Keratinocyte (primary cell): ENCODE data around the gene CNTNAP2. TPM values are rescaled to one million over a fixed set of nuclear protein-coding genes. Genes with fewer than 3 reads are reported as not detected.

ENCODE experiments used
- DNase-seq: peaks from one replicate; pipeline ENCODE4 v3.0.0-alpha.2; 2011; ENCODE audit warnings: low read depth, missing footprints, low spot score
- FAIRE-seq: peaks from 2 replicates; lab custom pipeline; 2011; peaks lifted over from hg19 to GRCh38; lab: Jason Lieb, UNC
- H2AFZ ChIP-seq: 2 replicates; pipeline ENCODE4 v1.6.0; 2012; ENCODE audit warnings: low read length, control low read depth, inconsistent platforms; ENCODE audit not compliant: control insufficient read depth
- H3K27ac ChIP-seq: 2 replicates; pipeline ENCODE4 v1.5.1; 2011; ENCODE audit warnings: low read length; ENCODE audit not compliant: control insufficient read depth, insufficient read depth
- H3K27me3 ChIP-seq: 3 replicates; pipeline ENCODE4 v1.6.0; 2011; ENCODE audit warnings: low read length; ENCODE audit not compliant: control insufficient read depth, insufficient read depth; ENCODE audit errors: extremely low read depth
- H3K36me3 ChIP-seq, 2 experiments: 2 replicates in 1 of 2; 3 replicates in 1 of 2; pipeline ENCODE4 v1.5.1; 2011; ENCODE audit warnings: low read length in 2 of 2, mild to moderate bottlenecking in 1 of 2; ENCODE audit not compliant: control insufficient read depth in 2 of 2, insufficient read depth in 2 of 2; ENCODE audit errors: extremely low read depth in 1 of 2
- H3K4me1 ChIP-seq: 3 replicates; pipeline ENCODE4 v1.5.1; 2011; ENCODE audit warnings: low read length; ENCODE audit not compliant: control insufficient read depth, insufficient read depth; ENCODE audit errors: extremely low read depth
- H3K4me2 ChIP-seq: 3 replicates; pipeline ENCODE4 v1.6.0; 2011; ENCODE audit warnings: low read depth, low read length; ENCODE audit not compliant: control insufficient read depth, insufficient read depth; ENCODE audit errors: extremely low read depth
- H3K4me3 ChIP-seq, 3 experiments: fragments of 200-600 bp in 1 of 3; sonication (generic) in 1 of 3; 2 replicates in 2 of 3; 3 replicates in 1 of 3; pipeline ENCODE4 v1.5.1; 2011 to 2016; ENCODE audit warnings: low read length in 3 of 3, mild to moderate bottlenecking in 3 of 3, control low read depth in 2 of 3, inconsistent platforms in 1 of 3, low read depth in 1 of 3, mixed read lengths in 1 of 3, mixed run types in 1 of 3, moderate library complexity in 1 of 3; ENCODE audit not compliant: control insufficient read depth in 2 of 3, insufficient read depth in 2 of 3; ENCODE audit errors: extremely low read depth in 1 of 3
- H3K79me2 ChIP-seq: 2 replicates; pipeline ENCODE4 v1.6.0; 2012; ENCODE audit warnings: low read length; ENCODE audit not compliant: control insufficient read depth, insufficient read depth
- H3K9ac ChIP-seq: 3 replicates; pipeline ENCODE4 v1.6.0; 2011; ENCODE audit warnings: low read length; ENCODE audit not compliant: control insufficient read depth, insufficient read depth; ENCODE audit errors: extremely low read depth
- H3K9me1 ChIP-seq: 3 replicates; pipeline ENCODE4 v1.6.0; 2011; ENCODE audit warnings: low read length; ENCODE audit not compliant: control insufficient read depth, insufficient read depth; ENCODE audit errors: extremely low read depth
- H3K9me3 ChIP-seq: 2 replicates; pipeline ENCODE4 v1.5.1; 2012; ENCODE audit warnings: low read depth, low read length; ENCODE audit not compliant: control insufficient read depth
- H4K20me1 ChIP-seq: 3 replicates; pipeline ENCODE4 v1.6.0; 2011; ENCODE audit warnings: low read length; ENCODE audit not compliant: control insufficient read depth, insufficient read depth; ENCODE audit errors: extremely low read depth
- EZH2 ChIP-seq: IDR thresholded peaks from one replicate; pipeline ENCODE4 v1.6.1; 2012; ENCODE audit warnings: inconsistent platforms, mild to moderate bottlenecking, low read length, moderate library complexity
- dilution Hi-C: fragments of 300-500 bp; cut with MboI; formaldehyde crosslinking; loops from one replicate; pipeline ENCODE4 v1.7.0; 2020; ENCODE audit warnings: low sequenced_read_pairs; ENCODE audit not compliant: extremely low pct_ligation_motif_present
- polyA plus RNA-seq, 5 experiments: library from polyadenylated mRNA; depleted of rRNA in 3 of 5; stranded (reverse) in 3 of 5; stranded (forward) in 1 of 5; unstranded in 1 of 5; fragments of >200 nt; gene quantifications; 1 replicate in 1 of 5; 2 replicates in 3 of 5; 3 replicates in 1 of 5; pipeline versions ENCODE4 v1.2.1 to v1.2.3, GENCODE V29; 2011 to 2012; ENCODE audit warnings: missing spikeins in 2 of 5, low read depth in 1 of 5, low replicate concordance in 1 of 5
- TF ChIP-seq, protein P1 (sequence below), 3 experiments: IDR thresholded peaks in 1 of 3; conservative IDR thresholded peaks in 1 of 3; optimal IDR thresholded peaks in 1 of 3; 2 replicates in 2 of 3; 3 replicates in 1 of 3; pipeline versions ENCODE3 to v1.5.1; 2011; ENCODE audit warnings: low read length in 3 of 3, mild to moderate bottlenecking in 3 of 3, moderate library complexity in 2 of 3, control low read depth in 1 of 3, inconsistent platforms in 1 of 3; ENCODE audit not compliant: insufficient read depth in 2 of 3; ENCODE audit errors: extremely low read depth in 1 of 3

CNTNAP2 gene
- polyA plus RNA-seq, 1 donor (not counting 4 experiments of a cell fraction or from before 2014, with no cell fraction given): 1.4 TPM

GRCh38 chr7:147824671-147825070 is 1708.1 kb downstream of the CNTNAP2 start:
- FAIRE-seq (no peak), DNase-seq (no peak)
- Histone ChIP-seq H3K27ac (no peak overlapping the region), H3K9ac (no peak overlapping the region), H3K79me2 (no peaks in the 10 kb centered on the region), H3K9me3 (no peaks in the 10 kb centered on the region), H3K4me2 (no peak overlapping the region), H2AFZ (no peak overlapping the region), H3K4me1 (no peaks in the 10 kb centered on the region), H3K9me1 (no peaks in the 10 kb centered on the region), H3K27me3 (no peaks in the 10 kb centered on the region), H3K4me3 (no peak overlapping the region), H3K36me3 (no peaks in the 10 kb centered on the region), H4K20me1 (no peaks in the 10 kb centered on the region)
- dilution Hi-C loops: no loop called here
- TF ChIP-seq, protein P1, sequence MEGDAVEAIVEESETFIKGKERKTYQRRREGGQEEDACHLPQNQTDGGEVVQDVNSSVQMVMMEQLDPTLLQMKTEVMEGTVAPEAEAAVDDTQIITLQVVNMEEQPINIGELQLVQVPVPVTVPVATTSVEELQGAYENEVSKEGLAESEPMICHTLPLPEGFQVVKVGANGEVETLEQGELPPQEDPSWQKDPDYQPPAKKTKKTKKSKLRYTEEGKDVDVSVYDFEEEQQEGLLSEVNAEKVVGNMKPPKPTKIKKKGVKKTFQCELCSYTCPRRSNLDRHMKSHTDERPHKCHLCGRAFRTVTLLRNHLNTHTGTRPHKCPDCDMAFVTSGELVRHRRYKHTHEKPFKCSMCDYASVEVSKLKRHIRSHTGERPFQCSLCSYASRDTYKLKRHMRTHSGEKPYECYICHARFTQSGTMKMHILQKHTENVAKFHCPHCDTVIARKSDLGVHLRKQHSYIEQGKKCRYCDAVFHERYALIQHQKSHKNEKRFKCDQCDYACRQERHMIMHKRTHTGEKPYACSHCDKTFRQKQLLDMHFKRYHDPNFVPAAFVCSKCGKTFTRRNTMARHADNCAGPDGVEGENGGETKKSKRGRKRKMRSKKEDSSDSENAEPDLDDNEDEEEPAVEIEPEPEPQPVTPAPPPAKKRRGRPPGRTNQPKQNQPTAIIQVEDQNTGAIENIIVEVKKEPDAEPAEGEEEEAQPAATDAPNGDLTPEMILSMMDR (optimal IDR thresholded peaks at IDR 0.05 in 1 of 3, IDR thresholded peaks at IDR 0.05 in 1 of 3, conservative IDR thresholded peaks at IDR 0.05 in 1 of 3; ENCODE audit: extremely low read depth in 1 of 3, insufficient read depth in 2 of 3, low read length in 3 of 3): no peak

- Histone ChIP-seq H3K4me1 (no peaks in the 10 kb centered on the region), H2AFZ (no peak overlapping the region), H3K27ac (no peak overlapping the region), H3K4me2 (no peak overlapping the region), H3K9ac (no peak overlapping the region), H4K20me1 (no peaks in the 10 kb centered on the region), H3K9me3 (no peaks in the 10 kb centered on the region), H3K36me3 (no peaks in the 10 kb centered on the region), H3K4me3 (no peak overlapping the region), H3K9me1 (no peaks in the 10 kb centered on the region), H3K27me3 (no peaks in the 10 kb centered on the region), H3K79me2 (no peaks in the 10 kb centered on the region)
- no peak for DNase-seq
- dilution Hi-C loops: no loop called here
- FAIRE-seq: no peak
- TF ChIP-seq, protein P1 (optimal IDR thresholded peaks at IDR 0.05 in 1 of 3, IDR thresholded peaks at IDR 0.05 in 1 of 3, conservative IDR thresholded peaks at IDR 0.05 in 1 of 3; ENCODE audit: extremely low read depth in 1 of 3, insufficient read depth in 2 of 3, low read length in 3 of 3): no peak
- no peak for TF ChIP-seq EZH2
Observed at GRCh38 chr7:147829016-147829415, 1712.4 kb downstream of the CNTNAP2 start.
